NCI-H2196 (cell line): ENCODE results near the gene AKAP13.
"Not testable (repeated sequence)": the region's sequence is repeated elsewhere in the genome, so short reads cannot be mapped to it uniquely, and the experiment has no call there.

Source experiments
- DNase-seq: peaks from one replicate; lab custom pipeline; 2025; ENCODE audit not compliant: unreplicated experiment; lab: John Stamatoyannopoulos, UW

AKAP13 gene

GRCh38 chr15:85527895-85528294 is 147.5 kb downstream of the AKAP13 start:
- DNase-seq = peak; percentile 2

GRCh38 chr15:85530079-85530478 is 149.7 kb downstream of the AKAP13 start:
- DNase-seq = no peak

- no peak for DNase-seq
These were observed 150.7 kb downstream of the AKAP13 start for GRCh38 chr15:85531083-85531482.

- DNase-seq = no peak
These were observed 152.3 kb downstream of the AKAP13 start for GRCh38 chr15:85532689-85533088.

- no peak for DNase-seq
These were observed 153.6 kb downstream of the AKAP13 start for GRCh38 chr15:85534031-85534430.

GRCh38 chr15:85535533-85536330 is 155.3 kb downstream of the AKAP13 start:
- not testable (repeated sequence) for DNase-seq

GRCh38 chr15:85536341-85536740 is 155.9 kb downstream of the AKAP13 start:
- DNase-seq = no peak

- DNase-seq = no peak
These were observed 159.1 kb downstream of the AKAP13 start for GRCh38 chr15:85539491-85539890.

GRCh38 chr15:85540085-85540797 is 159.8 kb downstream of the AKAP13 start:
- no peak for DNase-seq

GRCh38 chr15:85541744-85542143 is 161.3 kb downstream of the AKAP13 start:
- no peak for DNase-seq

- DNase-seq = no peak
These were observed 162.1 kb downstream of the AKAP13 start for GRCh38 chr15:85542488-85542887.

- peak; percentile 51 for DNase-seq
These were observed 162.5 kb downstream of the AKAP13 start for GRCh38 chr15:85542895-85543331.

- DNase-seq = peak; percentile 42
These were observed 163.3 kb downstream of the AKAP13 start for GRCh38 chr15:85543741-85544155.

- no peak for DNase-seq
These were observed 164.8 kb downstream of the AKAP13 start for GRCh38 chr15:85545185-85545584.

- DNase-seq = no peak
These were observed 165.3 kb downstream of the AKAP13 start for GRCh38 chr15:85545752-85546151.

GRCh38 chr15:85547386-85547785 is 167.0 kb downstream of the AKAP13 start:
- no peak for DNase-seq

GRCh38 chr15:85550283-85550682 is 169.9 kb downstream of the AKAP13 start:
- no peak for DNase-seq

- no peak for DNase-seq
These were observed 170.9 kb downstream of the AKAP13 start for GRCh38 chr15:85551221-85551832.

- no peak for DNase-seq
These were observed 174.6 kb downstream of the AKAP13 start for GRCh38 chr15:85554852-85555521.

- DNase-seq = no peak
These were observed 175.6 kb downstream of the AKAP13 start for GRCh38 chr15:85555875-85556617.

GRCh38 chr15:85556618-85556895 is 176.2 kb downstream of the AKAP13 start:
- no peak for DNase-seq
